ENCODE results near the gene PEX1. TPM values are rescaled to one million over a fixed set of nuclear protein-coding genes. Genes with fewer than 3 reads are reported as not detected.

Gene PEX1
- total and polyA plus RNA-seq, 2 of the 13 experiments (the other 11 are each of a cell fraction or from before 2014, with no cell fraction given), result 16.6 to 22.4 TPM

DNA sequence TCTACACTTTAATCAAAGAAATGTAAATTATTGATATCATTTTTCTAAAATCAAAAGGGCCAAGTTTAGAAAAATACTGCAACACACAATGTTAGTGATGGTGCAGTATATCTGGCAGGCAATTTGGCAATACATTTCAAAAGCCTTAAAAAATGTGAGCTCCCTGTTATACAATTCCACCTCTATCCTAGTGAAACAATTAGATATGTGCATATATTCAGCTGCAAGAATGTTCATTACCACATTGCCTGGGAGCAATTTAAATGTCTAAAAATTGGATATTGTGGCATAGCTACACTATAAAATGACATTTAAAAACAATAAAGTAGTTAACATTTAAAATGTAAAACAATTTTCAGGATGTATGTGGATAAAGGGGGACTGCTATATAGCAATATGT, 40.5 kb downstream of the PEX1 start:
- TF ChIP-seq TBX3 (IDR thresholded peaks at IDR 0.05; ENCODE audit: borderline replicate concordance) (no peak), ZFYVE20 (CRISPR knock-in tag; IDR thresholded peaks at IDR 0.05; ENCODE audit: borderline replicate concordance, low read depth) (no peak), SRSF1 (optimal IDR thresholded peaks at IDR 0.05; ENCODE audit: low read depth, low read length) (no peak), ZNF335 (CRISPR knock-in tag; IDR thresholded peaks at IDR 0.05) (no peak)
- TF ChIP-seq, protein P1, sequence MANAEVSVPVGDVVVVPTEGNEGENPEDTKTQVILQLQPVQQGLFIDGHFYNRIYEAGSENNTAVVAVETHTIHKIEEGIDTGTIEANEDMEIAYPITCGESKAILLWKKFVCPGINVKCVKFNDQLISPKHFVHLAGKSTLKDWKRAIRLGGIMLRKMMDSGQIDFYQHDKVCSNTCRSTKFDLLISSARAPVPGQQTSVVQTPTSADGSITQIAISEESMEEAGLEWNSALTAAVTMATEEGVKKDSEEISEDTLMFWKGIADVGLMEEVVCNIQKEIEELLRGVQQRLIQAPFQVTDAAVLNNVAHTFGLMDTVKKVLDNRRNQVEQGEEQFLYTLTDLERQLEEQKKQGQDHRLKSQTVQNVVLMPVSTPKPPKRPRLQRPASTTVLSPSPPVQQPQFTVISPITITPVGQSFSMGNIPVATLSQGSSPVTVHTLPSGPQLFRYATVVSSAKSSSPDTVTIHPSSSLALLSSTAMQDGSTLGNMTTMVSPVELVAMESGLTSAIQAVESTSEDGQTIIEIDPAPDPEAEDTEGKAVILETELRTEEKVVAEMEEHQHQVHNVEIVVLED (CRISPR knock-in tag; IDR thresholded peaks at IDR 0.05; ENCODE audit: borderline replicate concordance), result no peak
- TF ChIP-seq, protein P2, sequence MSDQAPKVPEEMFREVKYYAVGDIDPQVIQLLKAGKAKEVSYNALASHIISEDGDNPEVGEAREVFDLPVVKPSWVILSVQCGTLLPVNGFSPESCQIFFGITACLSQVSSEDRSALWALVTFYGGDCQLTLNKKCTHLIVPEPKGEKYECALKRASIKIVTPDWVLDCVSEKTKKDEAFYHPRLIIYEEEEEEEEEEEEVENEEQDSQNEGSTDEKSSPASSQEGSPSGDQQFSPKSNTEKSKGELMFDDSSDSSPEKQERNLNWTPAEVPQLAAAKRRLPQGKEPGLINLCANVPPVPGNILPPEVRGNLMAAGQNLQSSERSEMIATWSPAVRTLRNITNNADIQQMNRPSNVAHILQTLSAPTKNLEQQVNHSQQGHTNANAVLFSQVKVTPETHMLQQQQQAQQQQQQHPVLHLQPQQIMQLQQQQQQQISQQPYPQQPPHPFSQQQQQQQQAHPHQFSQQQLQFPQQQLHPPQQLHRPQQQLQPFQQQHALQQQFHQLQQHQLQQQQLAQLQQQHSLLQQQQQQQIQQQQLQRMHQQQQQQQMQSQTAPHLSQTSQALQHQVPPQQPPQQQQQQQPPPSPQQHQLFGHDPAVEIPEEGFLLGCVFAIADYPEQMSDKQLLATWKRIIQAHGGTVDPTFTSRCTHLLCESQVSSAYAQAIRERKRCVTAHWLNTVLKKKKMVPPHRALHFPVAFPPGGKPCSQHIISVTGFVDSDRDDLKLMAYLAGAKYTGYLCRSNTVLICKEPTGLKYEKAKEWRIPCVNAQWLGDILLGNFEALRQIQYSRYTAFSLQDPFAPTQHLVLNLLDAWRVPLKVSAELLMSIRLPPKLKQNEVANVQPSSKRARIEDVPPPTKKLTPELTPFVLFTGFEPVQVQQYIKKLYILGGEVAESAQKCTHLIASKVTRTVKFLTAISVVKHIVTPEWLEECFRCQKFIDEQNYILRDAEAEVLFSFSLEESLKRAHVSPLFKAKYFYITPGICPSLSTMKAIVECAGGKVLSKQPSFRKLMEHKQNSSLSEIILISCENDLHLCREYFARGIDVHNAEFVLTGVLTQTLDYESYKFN (CRISPR knock-in tag; conservative IDR thresholded peaks at IDR 0.05), result no peak
- Histone ChIP-seq H3K36me3 (replicated peaks in 1 of 2; ENCODE audit: control insufficient read depth in 1 of 2, insufficient read depth in 2 of 2, low read length in 2 of 2) (peaks cover 7 to 18% of the 10 kb centered on the region in 2 experiments; a peak in 4 of 5 replicates), H3K4me2 (ENCODE audit: low read depth, low read length) (no peak overlapping the region), H3K4me3 (replicated peaks in 1 of 3; ENCODE audit: insufficient read depth in 1 of 3, low read depth in 2 of 3, low read length in 3 of 3) (no peak overlapping the region), H3K79me2 (ENCODE audit: insufficient read depth, low read length) (no peaks in the 10 kb centered on the region), H3K9ac (ENCODE audit: insufficient read depth, low read depth, low read length) (no peak overlapping the region), H3K27me3 (ENCODE audit: control insufficient read depth in 1 of 2, insufficient read depth in 2 of 2, low read length in 2 of 2) (no peaks in the 10 kb centered on the region), H3K9me3 (ENCODE audit: low read length) (no peaks in the 10 kb centered on the region), H3K4me1 (ENCODE audit: insufficient read depth, low read length) (no peaks in the 10 kb centered on the region), H4K20me1 (ENCODE audit: insufficient read depth, low read length) (no peaks in the 10 kb centered on the region), H2AFZ (ENCODE audit: low read length) (no peak overlapping the region), H3K27ac (ENCODE audit: extremely low read length, insufficient read depth, low read length) (no peak overlapping the region)
- in situ Hi-C loops (cut with HindIII; ENCODE audit: extremely low pct_ligation_motif_present, low pct_unique_long_range_greater_than_20kb), result no loop called here
- BruUV-seq (replicated peaks), result no TSS peak
- DNase-seq (ENCODE audit: low spot score) (no peak), FAIRE-seq (no peak), ATAC-seq (no peak)
- intact Hi-C loops (cut with micrococcal nuclease; ENCODE audit: unreplicated experiment), result no loop called here
- POLR2A ChIA-PET, result no interaction called here
- CTCF ChIA-PET (ENCODE audit: low intra/inter-chr PET ratio, low total read pairs), result no interaction called here
